Endothelial cell (in vitro differentiated cells): ENCODE results near the gene ARHGEF5. TPM values are rescaled to one million over a fixed set of nuclear protein-coding genes. Genes with fewer than 3 reads are reported as not detected.
A peak's percentile ranks its signal among the peaks of the same experiment; 100 is the strongest.
"Not testable (repeated sequence)": the region's sequence is repeated elsewhere in the genome, so short reads cannot be mapped to it uniquely, and the experiment has no call there.

Source experiments
- DNase-seq: peaks from one replicate; pipeline ENCODE4 v3.0.0; 2021; ENCODE audit warnings: low spot score
- H3K27ac Mint-ChIP-seq: one replicate; pipeline ENCODE4 v1.8.0; 2021; ENCODE audit warnings: mixed read lengths, inconsistent platforms; ENCODE audit not compliant: unreplicated experiment
- H3K27me3 Mint-ChIP-seq: one replicate; pipeline ENCODE4 v1.8.0; 2021; ENCODE audit warnings: mild to moderate bottlenecking, moderate library complexity, mixed read lengths, inconsistent platforms; ENCODE audit not compliant: unreplicated experiment
- H3K36me3 Mint-ChIP-seq: one replicate; pipeline ENCODE4 v1.8.0; 2021; ENCODE audit warnings: mild to moderate bottlenecking, low read depth, mixed read lengths, inconsistent platforms; ENCODE audit not compliant: unreplicated experiment
- H3K4me1 Mint-ChIP-seq: one replicate; pipeline ENCODE4 v1.8.0; 2021; ENCODE audit warnings: mild to moderate bottlenecking, mixed read lengths, inconsistent platforms; ENCODE audit not compliant: unreplicated experiment
- H3K4me3 Mint-ChIP-seq: one replicate; pipeline ENCODE4 v1.8.0; 2021; ENCODE audit warnings: mild to moderate bottlenecking, mixed read lengths, inconsistent platforms; ENCODE audit not compliant: unreplicated experiment
- H3K9me3 Mint-ChIP-seq: one replicate; pipeline ENCODE4 v1.8.0; 2021; ENCODE audit warnings: mixed read lengths, inconsistent platforms; ENCODE audit not compliant: unreplicated experiment
- long read RNA-seq: library from polyadenylated mRNA; unstranded; transcript quantifications from one replicate; pipeline ENCODE4 v2.0.0, GENCODE V29; 2020; ENCODE audit not compliant: unreplicated experiment
- total RNA-seq: library from RNA; stranded (reverse); fragmentation: NEBNext Ultra II Directional; extraction: Animal tissue kit (Norgen Biotek cat#: 25700); gene quantifications from one replicate; pipeline ENCODE4 v1.2.1, GENCODE V29; 2021; ENCODE audit not compliant: unreplicated experiment

The ARHGEF5 gene
- 11.9 TPM for total RNA-seq
- long read RNA-seq, partial matches to known transcripts, result 2 of 2 reads
- long read RNA-seq, other reads (novel, unspliced or antisense), result 0 of 2 reads

GRCh38 chr7:144355176-144355822, at the start of gene ARHGEF5:
Gene ARHGEF5 (plus strand): TSS chr7:144355402. CDS start chr7:144362670, 7,268 bp downstream.
- Mint-ChIP-seq H3K4me3 (peak within 1 kb of the TSS; percentile 93), H3K27ac (peak within 1 kb of the TSS; percentile 91)

GRCh38 chr7:144309702-144310101, 45.5 kb upstream of the ARHGEF5 start:
- H3K27ac Mint-ChIP-seq, H3K4me1 Mint-ChIP-seq, H3K36me3 Mint-ChIP-seq, DNase-seq, H3K9me3 Mint-ChIP-seq, H3K4me3 Mint-ChIP-seq, H3K27me3 Mint-ChIP-seq: not testable (repeated sequence)

More at GRCh38 chr7:144355176-144355822, at the start of gene ARHGEF5:
- not testable (repeated sequence) for H3K36me3 Mint-ChIP-seq, H3K9me3 Mint-ChIP-seq, H3K4me1 Mint-ChIP-seq, H3K27me3 Mint-ChIP-seq, DNase-seq

GRCh38 chr7:144311218-144311617, 44.0 kb upstream of the ARHGEF5 start:
- H3K4me1 Mint-ChIP-seq, DNase-seq, H3K27ac Mint-ChIP-seq, H3K27me3 Mint-ChIP-seq, H3K36me3 Mint-ChIP-seq, H3K4me3 Mint-ChIP-seq, H3K9me3 Mint-ChIP-seq: not testable (repeated sequence)

- H3K4me3 Mint-ChIP-seq, H3K4me1 Mint-ChIP-seq, DNase-seq, H3K27me3 Mint-ChIP-seq, H3K9me3 Mint-ChIP-seq, H3K27ac Mint-ChIP-seq, H3K36me3 Mint-ChIP-seq: not testable (repeated sequence)
Observed at GRCh38 chr7:144311872-144312469, 43.2 kb upstream of the ARHGEF5 start, which contains the start of gene OR2A1. Gene OR2A1 (plus strand): TSS chr7:144312419. CDS start chr7:144318125, 5,706 bp downstream.

- not testable (repeated sequence) for H3K27ac Mint-ChIP-seq, H3K4me1 Mint-ChIP-seq, H3K36me3 Mint-ChIP-seq, H3K27me3 Mint-ChIP-seq, DNase-seq, H3K9me3 Mint-ChIP-seq, H3K4me3 Mint-ChIP-seq
Observed at GRCh38 chr7:144317537-144317936, 37.7 kb upstream of the ARHGEF5 start.

- H3K9me3 Mint-ChIP-seq, H3K36me3 Mint-ChIP-seq, H3K27ac Mint-ChIP-seq, H3K4me3 Mint-ChIP-seq, DNase-seq, H3K27me3 Mint-ChIP-seq, H3K4me1 Mint-ChIP-seq: not testable (repeated sequence)
Observed at GRCh38 chr7:144319547-144319946, 35.7 kb upstream of the ARHGEF5 start.

GRCh38 chr7:144321677-144322206, 33.5 kb upstream of the ARHGEF5 start:
- H3K9me3 Mint-ChIP-seq, H3K4me1 Mint-ChIP-seq, H3K4me3 Mint-ChIP-seq, H3K27me3 Mint-ChIP-seq, DNase-seq, H3K36me3 Mint-ChIP-seq, H3K27ac Mint-ChIP-seq: not testable (repeated sequence)

- H3K27me3 Mint-ChIP-seq, H3K4me3 Mint-ChIP-seq, H3K4me1 Mint-ChIP-seq, H3K36me3 Mint-ChIP-seq, H3K9me3 Mint-ChIP-seq, H3K27ac Mint-ChIP-seq, DNase-seq: not testable (repeated sequence)
Observed at GRCh38 chr7:144323359-144323758, 31.8 kb upstream of the ARHGEF5 start.

GRCh38 chr7:144325868-144326267, 29.3 kb upstream of the ARHGEF5 start:
- H3K4me3 Mint-ChIP-seq, DNase-seq, H3K4me1 Mint-ChIP-seq, H3K9me3 Mint-ChIP-seq, H3K36me3 Mint-ChIP-seq, H3K27ac Mint-ChIP-seq, H3K27me3 Mint-ChIP-seq: not testable (repeated sequence)

GRCh38 chr7:144330044-144330443, 25.2 kb upstream of the ARHGEF5 start:
- not testable (repeated sequence) for H3K9me3 Mint-ChIP-seq, H3K27me3 Mint-ChIP-seq, H3K4me3 Mint-ChIP-seq, H3K27ac Mint-ChIP-seq, DNase-seq, H3K36me3 Mint-ChIP-seq, H3K4me1 Mint-ChIP-seq

GRCh38 chr7:144331221-144331995, 23.8 kb upstream of the ARHGEF5 start:
- not testable (repeated sequence) for H3K9me3 Mint-ChIP-seq, H3K36me3 Mint-ChIP-seq, H3K4me1 Mint-ChIP-seq, H3K27me3 Mint-ChIP-seq, H3K4me3 Mint-ChIP-seq, DNase-seq, H3K27ac Mint-ChIP-seq

- not testable (repeated sequence) for DNase-seq, H3K27ac Mint-ChIP-seq, H3K27me3 Mint-ChIP-seq
Observed at GRCh38 chr7:144331996-144332288, 23.3 kb upstream of the ARHGEF5 start.

More at GRCh38 chr7:144331996-144332288, 23.3 kb upstream of the ARHGEF5 start:
- H3K4me1 Mint-ChIP-seq, H3K9me3 Mint-ChIP-seq, H3K36me3 Mint-ChIP-seq, H3K4me3 Mint-ChIP-seq: not testable (repeated sequence)
